GM13977 (cell line): ENCODE results near the gene ERG28.

Experiments used
- DNase-seq: peaks from one replicate; pipeline ENCODE4 v3.0.0; 2012; ENCODE audit warnings: low spot score
- in situ Hi-C: fragments of 300-500 bp; cut with MboI; formaldehyde crosslinking; loops from one replicate; pipeline ENCODE4 v1.12.0; 2022; ENCODE audit warnings: low sequenced_read_pairs, low pct_unique_long_range_greater_than_20kb, mixed read lengths, inconsistent platforms; ENCODE audit not compliant: unreplicated experiment
- TF ChIP-seq, protein P1 (sequence below): IDR thresholded peaks from 2 replicates; pipeline ENCODE4 v1.5.1; 2012; ENCODE audit warnings: mild to moderate bottlenecking, control low read depth; ENCODE audit not compliant: insufficient read depth; ENCODE audit errors: extremely low read depth, missing control alignments

Gene ERG28

DNA sequence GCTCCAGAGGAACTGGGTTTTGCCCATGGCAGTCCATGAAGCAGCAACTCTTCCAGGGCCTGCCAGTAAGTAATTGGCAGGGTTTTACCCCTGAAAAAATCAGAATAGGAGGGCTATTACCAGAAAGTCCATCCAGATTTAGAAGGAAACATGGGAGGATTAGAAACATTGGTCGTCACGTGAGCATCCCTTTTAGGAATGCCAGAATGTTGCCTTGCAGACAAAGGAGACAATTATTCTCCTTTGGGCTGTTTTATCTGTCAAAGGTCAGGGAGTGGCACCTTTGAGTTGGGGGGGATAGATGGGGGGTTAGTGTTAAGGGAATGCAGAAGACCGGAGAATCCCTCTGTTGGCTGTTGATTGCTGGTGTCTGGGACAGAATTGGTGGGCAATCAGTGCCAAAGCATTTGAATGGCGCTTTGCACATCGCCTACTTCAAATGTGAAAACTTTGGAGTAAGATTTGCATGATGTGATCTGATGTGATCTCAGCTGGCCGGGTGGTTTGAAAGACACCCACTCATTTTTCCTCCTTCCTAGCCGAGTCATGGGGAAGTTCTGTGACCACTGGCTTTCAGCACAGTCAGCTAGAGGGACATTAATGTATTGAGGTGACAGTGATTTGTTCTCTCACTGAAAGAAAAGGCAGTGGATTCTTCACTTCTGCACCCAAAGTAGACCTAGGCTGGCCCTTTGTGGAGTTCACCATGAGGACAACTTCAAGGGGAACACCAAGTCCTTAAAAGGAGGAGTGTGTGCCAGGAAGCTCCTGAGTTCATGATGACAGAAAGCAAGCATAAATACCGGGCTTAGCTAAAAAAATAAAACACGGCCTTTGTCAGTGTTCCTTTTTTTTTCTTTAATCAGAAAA is 50.8 kb downstream of the ERG28 start:
- DNase-seq: no peak
- TF ChIP-seq, protein P1, sequence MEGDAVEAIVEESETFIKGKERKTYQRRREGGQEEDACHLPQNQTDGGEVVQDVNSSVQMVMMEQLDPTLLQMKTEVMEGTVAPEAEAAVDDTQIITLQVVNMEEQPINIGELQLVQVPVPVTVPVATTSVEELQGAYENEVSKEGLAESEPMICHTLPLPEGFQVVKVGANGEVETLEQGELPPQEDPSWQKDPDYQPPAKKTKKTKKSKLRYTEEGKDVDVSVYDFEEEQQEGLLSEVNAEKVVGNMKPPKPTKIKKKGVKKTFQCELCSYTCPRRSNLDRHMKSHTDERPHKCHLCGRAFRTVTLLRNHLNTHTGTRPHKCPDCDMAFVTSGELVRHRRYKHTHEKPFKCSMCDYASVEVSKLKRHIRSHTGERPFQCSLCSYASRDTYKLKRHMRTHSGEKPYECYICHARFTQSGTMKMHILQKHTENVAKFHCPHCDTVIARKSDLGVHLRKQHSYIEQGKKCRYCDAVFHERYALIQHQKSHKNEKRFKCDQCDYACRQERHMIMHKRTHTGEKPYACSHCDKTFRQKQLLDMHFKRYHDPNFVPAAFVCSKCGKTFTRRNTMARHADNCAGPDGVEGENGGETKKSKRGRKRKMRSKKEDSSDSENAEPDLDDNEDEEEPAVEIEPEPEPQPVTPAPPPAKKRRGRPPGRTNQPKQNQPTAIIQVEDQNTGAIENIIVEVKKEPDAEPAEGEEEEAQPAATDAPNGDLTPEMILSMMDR: no peak
- in situ Hi-C loops: no loop called here

DNA sequence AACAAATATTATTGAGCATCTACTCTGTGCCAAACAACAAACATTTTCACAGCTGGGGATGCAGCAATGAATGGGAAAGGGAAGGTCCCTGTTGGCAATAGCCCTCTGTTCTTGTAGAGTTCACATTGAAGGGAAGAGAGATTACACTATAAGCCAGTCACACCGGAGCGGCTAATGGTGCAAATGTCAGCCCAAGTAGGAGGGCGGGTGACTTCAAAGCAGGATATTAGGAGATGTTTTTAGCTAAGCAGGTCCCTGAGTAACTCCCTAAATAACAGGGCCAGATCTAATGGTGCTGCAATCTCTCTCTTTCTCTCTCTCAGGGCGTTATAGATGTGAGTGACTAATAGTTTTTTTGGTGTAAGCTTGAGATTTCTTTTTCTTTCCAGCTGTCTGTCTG is 51.6 kb downstream of the ERG28 start:
- DNase-seq: no peak
- TF ChIP-seq, protein P1: no peak
- in situ Hi-C loops: no loop called here

DNA sequence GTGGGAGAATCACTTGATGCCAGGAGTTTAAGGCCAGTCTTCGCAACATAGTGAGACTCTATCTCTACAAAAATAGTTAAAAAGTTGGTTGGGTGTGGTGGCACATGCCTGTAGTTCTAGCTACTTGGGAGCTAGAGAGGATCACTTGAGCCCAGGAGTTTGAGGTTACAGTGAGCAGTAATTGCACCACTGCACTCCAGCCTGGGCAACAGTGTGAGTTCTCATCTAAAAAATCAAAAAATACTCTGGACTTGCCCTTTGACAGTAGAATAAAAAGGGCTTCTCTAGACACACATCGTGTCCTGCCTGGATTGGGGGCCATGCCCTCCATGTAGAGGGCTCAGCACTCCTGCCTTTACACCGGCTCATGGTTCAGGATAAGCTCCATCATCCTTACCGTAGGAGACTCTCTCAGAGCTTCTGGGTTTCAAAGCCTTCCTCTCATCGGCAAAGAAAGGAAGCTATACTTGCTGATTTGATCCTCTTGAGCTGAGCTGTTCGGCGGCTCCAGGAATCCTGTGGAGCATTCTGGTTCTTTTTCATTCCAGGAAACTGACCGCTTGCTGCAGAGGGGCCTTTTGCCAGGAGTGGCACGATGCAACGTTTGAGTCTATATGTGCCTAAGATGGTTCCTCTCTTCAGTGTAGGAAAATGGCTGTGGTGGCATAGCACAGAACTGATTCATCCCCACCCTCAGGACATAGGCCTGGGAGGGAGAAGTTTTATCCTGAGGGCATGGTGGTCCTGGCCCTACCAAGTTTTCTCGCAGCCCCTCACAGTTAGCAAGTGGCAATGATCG is 52.6 kb downstream of the ERG28 start:
- DNase-seq: no peak
- in situ Hi-C loops: no loop called here
- TF ChIP-seq, protein P1: no peak

DNA sequence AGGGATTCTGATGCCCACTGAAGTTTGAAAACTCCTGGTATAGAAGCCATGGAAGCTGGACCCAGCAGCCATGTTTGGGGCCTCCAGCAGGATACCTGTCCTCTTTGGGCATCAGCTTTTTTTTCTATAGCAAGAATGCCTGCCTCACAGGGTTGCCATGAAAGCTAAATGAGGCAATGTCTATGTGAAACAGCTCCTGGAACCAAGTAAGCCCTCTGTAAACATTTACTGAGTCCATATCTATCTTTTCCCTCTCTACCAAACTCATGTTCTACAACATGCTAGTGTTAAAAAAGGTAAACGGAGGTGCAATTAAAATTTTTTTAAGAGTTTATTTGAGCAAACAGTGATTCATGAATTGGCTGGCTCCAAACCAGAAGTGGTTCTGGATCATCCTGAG is 53.6 kb downstream of the ERG28 start:
- DNase-seq: no peak
- in situ Hi-C loops: no loop called here

DNA sequence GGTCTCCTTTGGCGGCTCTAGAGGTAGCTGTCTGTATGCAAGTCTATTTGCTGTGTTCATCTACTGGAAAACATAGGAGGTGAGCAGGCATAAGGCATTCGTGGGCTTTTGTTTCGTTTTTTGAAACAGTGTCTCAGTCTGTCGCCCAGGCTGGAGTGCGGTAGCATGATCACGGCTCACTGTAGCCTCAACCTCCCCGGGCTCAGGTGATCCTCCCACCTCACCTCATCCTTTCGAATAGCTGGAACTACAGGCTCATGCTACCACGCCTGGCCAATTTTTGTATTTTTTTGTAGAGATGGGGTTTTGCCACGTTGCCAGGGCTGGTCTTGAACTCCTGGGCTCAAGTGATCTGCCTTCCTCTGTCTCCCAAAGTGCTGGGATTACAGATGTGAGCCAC is 54.8 kb downstream of the ERG28 start:
- TF ChIP-seq, protein P1: no peak
- DNase-seq: no peak
- in situ Hi-C loops: no loop called here

More for the DNA sequence above, 53.6 kb downstream of the ERG28 start:
- TF ChIP-seq, protein P1: no peak

DNA sequence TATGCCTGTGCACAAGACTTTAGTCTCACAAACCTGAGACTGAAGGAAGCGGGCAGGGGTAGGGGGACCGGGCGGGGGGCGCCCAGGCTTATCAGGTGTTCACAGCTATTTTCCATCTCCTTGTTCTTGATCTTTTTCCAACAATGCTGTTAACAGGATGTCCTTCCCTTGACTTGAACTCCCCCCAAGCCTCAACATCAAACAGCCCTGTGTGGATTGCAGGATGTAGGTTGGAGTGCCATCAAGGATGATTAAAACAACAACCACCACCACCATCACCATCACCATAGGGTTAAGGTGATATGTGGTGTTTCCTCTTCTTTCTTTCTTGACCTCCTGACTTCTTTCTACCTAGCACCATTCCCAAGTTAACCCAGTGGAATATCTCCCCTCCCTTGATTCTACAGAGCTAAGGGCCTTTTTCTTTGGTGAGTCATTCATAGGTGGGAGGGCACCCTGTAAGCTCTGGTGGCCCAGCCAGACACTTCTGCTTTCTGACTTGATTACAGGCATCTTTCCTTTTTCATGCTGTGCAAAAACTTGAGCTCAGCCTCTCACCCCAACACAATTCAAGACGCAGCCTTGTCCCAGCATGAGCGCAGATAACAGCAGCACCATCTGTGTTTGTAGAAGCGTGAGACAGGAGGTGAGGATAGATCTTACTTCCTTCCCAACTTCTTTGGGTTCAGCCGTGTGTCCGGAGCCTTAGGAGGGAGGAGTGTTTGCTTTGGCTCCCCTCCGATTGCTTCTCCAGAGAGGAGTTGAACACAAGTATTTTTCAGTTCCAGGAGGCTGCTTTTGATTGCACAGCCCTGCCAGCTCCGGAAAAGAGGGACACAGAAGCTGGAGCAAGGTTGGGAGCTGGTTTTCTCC is 55.5 kb downstream of the ERG28 start:
- TF ChIP-seq, protein P1: no peak
- in situ Hi-C loops: no loop called here
- DNase-seq: no peak
